OCI-M2 (cell line): ENCODE measurements around the gene SERPINF2.
"Not testable (repeated sequence)": the region's sequence is repeated elsewhere in the genome, so short reads cannot be mapped to it uniquely, and the experiment has no call there.

Source experiments
- DNase-seq: peaks from one replicate; lab custom pipeline; 2025; ENCODE audit not compliant: unreplicated experiment; lab: John Stamatoyannopoulos, UW

SERPINF2 gene

DNA sequence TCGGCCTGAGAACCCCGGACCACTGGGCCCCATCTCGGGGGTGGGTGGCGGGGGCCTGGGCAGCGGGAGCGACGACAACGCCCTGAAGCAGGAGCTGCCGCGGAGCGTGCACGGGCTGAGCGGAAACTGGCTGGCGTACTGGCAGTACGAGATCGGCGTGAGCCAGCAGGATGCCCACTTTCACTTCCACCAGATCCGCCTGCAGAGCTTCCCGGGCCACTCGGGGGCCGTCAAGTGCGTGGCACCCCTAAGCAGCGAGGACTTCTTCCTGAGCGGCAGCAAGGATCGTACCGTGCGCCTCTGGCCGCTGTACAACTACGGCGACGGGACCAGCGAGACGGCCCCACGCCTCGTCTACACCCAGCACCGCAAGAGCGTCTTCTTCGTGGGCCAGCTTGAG, 8.9 kb upstream of the SERPINF2 start:
- DNase-seq: no peak

DNA sequence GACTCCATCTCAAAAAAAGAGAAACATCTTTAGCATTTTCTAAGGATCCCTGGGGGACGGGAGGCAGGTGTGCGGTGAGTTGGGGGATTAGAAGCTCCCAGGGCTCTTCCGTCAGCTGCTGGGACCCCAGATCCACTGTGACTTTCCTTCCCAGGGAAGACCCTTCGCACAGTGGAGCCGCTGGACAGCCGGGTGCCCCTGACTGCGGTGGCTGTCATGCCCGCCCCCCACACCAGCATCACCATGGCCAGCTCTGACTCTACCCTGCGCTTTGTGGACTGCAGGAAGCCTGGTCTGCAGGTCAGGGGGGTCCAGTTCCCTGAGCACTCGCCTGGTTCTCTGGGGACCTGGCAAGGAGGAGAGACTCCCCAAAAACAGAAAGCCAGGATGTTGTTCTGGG, 7.3 kb upstream of the SERPINF2 start:
- no peak for DNase-seq

DNA sequence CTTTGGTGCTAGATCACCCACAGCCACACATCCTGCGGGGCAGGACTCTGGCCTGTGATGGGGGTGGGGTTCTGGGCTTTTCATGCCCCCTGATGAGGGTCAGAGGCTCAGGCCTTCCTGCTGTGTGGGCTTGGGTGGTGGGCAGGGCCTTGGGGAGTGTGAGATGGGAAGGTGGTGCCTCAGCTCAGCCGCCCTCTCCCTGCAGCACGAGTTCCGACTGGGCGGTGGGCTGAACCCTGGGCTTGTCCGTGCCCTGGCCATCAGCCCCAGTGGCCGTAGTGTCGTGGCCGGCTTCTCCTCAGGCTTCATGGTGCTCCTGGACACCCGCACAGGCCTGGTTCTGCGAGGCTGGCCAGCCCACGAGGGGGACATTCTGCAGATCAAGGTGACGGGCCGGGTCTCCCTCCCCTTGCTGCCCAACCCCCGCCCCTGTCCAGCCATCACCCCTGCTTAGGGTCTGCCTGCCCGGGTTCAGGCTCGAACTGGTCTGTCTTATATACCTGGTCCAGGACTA, 6.8 kb upstream of the SERPINF2 start:
- DNase-seq: no peak

DNA sequence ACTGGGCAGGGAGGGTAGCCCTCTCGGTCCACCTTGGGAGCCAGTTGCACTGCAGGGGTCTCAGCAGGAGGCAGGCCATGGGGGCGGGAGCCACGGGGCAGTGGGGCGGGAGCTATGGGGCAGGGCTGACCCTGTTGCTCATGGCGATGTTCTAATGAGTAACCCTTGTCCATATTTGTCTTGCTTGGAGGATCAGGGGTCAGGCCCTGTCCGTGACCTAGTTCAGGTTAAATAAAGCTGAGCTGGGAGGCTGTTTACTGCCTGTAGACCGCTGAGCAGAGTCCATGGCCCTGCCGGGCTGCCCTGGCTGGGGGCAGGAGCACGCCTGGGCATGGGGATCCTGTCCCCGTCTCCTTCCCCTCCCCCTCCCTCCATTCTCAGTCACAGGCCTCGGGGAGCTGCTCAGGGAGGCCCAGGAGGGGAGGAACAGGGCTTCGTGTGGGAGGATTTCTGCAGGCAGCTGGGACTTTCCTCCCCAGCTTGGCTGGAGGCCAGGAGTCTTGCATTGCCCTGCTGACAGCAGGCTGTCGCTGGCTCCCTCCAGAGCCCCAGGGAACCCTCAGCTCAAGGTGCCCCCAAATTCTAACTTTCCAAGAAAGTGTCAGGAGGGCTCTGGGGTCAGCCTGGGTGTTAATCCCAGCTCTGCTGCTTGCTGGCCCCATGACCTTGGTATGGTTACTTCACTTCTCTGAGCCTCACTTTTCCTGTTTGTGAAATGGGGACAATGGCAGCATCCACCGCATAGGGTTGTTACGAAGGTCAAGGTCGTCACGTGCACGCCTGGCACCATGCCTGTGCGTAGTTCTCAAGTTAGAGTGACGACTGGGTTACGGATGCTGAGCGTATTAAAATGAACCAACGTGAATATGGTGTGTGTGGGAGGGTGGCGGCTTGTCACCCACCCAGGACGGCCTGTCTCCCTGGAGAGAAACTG, 6.1 kb upstream of the SERPINF2 start:
- no peak for DNase-seq

DNA sequence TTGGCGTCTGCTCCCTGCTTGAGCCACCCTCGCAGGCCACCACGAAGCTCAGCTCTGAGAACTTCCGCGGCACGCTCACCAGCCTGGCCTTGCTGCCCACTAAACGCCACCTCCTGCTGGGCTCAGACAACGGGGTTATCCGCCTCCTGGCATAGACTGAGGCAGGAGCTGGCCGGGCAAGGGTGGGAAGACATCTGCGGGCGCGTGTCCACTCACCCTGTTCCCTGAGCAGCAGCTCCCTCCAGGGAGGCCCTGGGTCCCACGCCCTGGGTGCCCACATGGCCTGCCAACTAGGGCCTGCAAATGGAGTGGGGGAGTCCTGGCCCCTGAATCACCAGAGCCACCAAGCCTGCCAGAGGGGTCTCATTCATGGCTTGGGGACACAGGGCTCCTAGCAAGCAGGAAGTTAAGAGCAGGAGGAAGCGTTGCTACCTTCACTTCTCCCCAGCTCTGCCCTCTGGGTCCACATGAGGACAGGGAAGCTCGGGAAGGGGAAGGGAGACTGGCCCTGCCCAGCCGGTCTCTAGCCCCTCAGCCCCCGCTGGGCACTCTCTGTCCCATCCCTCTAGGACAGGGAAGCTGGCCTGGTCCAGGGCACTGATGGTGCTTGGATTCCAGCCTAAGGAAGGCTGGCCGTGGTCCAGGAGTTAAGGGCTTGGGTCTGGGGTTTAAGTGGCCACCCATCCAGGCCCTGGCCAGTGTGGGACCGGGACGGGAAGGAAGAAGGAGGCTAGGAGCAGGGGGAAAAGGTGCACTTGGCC, 5.0 kb upstream of the SERPINF2 start:
- DNase-seq: no peak

DNA sequence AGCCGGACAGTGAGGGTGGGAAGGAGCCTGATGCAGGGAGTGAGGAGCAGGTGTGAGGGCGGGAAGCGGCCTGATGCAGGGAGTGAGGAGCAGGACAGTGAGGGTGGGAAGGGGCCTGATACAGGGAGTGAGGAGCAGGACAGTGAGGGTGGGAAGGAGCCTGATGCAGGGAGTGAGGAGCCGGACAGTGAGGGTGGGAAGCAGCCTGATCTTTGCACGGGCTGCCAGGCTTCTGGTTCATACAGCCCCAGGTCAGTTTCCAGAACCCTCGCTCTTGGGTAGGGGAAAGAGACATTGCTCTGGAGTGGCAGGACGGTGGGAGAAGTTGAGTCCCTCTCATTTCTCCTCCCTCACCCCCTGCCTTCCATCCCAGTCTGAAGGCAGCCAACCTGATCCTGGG, 772 bp upstream of the SERPINF2 start:
- not testable (repeated sequence) for DNase-seq

DNA sequence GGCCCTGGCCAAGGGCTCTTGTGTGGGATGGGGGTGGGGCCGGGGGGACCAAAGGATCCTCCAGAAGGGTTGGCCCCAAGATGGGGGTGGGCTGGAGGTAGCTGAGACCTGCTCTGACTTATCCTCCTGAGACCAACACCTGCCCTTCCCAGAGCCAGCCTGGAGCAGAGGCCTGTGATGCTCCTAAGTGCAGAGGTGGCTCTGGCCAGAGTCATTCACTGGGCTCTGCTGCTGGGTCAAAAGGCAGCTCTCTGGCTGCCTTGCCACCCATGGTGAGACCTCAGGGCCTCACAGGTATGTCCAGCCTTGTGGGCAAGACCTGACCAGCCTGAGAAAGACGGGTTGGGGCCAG, 393 bp downstream of the SERPINF2 start:
- no peak for DNase-seq

DNA sequence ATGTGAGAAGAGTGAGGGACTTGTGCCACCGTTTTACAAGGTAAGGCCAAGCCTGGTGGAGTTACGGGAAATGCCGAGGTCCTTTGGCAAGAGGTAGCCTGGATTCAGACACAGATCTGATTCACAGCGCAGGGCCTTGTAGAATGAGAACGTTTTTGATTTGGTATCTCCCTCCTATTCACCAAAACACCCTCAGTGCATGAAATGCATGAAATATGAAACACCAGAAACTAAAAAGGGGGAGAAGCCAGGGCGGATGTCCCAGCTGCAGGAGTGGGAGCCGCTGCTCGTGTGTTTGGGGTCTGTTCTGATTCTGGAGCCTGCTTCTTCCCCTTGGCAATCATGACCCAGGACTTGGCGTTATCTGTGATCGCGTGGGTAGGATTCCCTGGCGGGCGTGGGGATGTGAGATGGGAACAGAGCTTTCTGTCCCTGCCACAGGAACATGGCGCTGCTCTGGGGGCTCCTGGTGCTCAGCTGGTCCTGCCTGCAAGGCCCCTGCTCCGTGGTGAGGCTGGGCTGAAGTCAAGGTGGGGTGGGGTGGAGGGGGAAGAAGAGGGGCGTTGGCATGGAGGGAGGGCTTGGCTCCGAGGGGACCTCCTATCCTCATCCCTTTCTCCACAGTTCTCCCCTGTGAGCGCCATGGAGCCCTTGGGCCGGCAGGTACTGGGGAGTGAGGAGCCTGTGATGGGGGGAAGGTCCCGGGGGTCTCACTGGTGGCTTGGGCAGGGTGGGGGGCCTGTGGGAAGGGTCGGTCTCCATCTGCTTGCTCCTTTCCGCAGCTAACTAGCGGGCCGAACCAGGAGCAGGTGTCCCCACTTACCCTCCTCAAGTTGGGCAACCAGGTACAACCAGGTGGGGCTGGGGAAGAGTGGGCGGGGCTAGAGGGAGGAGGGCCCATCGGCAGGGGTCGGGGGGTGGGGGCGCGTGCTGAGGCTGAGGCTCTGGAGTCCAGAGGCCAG, 2.2 kb downstream of the SERPINF2 start:
- DNase-seq: no peak

DNA sequence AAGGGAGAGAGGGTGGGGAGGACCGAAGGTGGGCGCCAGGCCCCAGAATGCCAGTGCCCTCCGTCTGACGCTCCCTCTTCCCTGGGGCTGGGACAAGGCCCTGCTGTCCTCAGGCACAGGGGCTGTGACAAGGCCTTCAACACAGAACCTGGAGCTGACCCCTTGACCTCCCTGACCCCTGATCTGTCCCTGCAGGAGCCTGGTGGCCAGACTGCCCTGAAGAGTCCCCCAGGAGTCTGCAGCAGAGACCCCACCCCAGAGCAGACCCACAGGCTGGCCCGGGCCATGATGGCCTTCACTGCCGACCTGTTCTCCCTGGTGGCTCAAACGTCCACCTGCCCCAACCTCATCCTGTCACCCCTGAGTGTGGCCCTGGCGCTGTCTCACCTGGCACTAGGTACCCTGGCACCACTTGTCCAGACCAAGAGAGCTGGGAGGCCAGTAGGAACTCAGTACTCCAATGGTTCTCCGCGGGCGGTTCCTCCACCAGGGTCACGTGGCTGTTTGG, 2.9 kb downstream of the SERPINF2 start:
- no peak for DNase-seq

DNA sequence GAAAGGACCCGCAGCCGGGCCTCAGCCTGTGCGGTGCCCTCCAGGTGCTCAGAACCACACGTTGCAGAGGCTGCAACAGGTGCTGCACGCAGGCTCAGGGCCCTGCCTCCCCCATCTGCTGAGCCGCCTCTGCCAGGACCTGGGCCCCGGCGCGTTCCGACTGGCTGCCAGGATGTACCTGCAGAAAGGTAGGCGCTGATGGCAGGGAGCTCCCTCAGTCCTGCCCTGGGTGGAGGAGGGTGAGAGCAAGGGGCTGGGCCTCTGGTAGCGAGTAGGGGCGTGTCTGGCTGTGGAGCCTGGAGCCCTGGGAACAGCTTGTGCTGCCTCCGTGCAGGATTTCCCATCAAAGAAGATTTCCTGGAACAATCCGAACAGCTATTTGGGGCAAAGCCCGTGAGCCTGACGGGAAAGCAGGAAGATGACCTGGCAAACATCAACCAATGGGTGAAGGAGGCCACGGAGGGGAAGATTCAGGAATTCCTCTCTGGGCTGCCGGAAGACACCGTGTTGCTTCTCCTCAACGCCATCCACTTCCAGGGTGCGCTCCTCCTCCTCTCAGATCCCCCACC, 4.4 kb downstream of the SERPINF2 start:
- DNase-seq: no peak

DNA sequence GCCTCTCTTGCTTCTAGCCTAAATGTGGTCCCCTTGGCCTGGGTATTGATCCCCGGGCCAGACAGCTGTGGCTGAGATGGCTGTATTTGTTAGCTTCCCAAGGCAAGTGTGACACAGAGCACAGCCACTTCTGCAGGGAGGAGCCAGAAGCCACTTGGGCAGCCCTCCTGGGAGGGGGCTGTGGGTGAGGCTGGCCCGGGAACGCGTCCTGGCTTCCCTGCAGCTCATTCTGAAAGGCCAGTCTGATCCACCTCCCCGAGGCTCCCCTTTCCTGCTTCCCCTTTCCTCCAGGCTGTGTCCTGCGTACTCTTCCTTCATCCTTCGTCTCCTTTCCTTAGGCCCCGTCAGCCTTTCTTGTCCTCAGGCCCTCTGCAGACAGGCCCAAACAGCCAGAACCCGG, 8.0 kb downstream of the SERPINF2 start:
- no peak for DNase-seq

DNA sequence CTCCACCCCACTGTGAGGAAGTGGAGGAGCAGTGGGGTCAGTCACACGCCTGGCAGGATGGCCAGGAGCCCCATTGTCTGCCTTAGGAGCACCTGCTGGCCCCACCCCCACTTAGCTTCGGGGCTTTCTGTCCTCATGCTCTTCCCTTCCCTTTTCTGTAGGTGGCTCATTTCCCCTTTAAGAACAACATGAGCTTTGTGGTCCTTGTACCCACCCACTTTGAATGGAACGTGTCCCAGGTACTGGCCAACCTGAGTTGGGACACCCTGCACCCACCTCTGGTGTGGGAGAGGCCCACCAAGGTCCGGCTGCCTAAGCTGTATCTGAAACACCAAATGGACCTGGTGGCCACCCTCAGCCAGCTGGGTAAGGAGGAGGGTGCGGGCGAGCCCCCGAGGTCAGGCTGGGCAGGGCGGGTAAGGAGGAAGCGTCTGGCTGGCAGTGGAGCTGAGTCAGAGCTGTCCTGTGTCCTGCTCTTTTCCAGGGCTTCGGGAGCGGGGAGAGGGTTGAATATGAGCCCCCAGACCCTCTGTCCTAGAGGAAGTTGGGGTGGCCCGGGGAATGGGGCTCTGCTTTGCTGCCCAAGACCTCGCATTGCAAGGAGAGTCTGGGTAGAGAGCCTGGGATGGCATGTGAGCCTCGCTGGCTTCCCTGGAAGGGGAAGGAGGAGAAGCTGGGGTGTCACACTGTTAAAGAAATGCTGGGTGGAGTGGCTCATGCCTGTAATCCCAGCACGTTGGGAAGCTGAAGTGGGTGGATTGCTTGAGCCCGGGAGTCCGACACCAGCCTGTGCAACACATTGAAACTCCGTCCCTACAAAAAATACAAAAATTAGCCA, 10.0 kb downstream of the SERPINF2 start:
- no peak for DNase-seq

DNA sequence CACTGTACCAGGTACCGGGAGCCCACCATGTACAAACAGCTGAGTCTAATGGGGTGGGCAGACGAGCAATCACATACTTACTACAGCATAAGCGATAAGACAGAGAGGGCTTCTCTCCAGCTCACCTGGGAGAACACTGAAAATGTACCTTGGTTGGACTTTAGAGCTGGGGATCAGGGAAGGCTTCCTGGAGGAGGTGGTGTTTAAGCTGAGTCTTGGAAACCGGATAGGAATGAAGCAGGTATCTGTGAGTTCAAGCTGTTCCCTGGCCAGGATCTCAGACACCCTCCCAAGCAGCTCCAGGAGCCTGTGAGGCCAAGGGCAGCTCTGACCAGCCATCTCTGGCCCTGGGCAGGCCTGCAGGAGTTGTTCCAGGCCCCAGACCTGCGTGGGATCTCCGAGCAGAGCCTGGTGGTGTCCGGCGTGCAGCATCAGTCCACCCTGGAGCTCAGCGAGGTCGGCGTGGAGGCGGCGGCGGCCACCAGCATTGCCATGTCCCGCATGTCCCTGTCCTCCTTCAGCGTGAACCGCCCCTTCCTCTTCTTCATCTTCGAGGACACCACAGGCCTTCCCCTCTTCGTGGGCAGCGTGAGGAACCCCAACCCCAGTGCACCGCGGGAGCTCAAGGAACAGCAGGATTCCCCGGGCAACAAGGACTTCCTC, 11.2 kb downstream of the SERPINF2 start:
- DNase-seq: no peak

DNA sequence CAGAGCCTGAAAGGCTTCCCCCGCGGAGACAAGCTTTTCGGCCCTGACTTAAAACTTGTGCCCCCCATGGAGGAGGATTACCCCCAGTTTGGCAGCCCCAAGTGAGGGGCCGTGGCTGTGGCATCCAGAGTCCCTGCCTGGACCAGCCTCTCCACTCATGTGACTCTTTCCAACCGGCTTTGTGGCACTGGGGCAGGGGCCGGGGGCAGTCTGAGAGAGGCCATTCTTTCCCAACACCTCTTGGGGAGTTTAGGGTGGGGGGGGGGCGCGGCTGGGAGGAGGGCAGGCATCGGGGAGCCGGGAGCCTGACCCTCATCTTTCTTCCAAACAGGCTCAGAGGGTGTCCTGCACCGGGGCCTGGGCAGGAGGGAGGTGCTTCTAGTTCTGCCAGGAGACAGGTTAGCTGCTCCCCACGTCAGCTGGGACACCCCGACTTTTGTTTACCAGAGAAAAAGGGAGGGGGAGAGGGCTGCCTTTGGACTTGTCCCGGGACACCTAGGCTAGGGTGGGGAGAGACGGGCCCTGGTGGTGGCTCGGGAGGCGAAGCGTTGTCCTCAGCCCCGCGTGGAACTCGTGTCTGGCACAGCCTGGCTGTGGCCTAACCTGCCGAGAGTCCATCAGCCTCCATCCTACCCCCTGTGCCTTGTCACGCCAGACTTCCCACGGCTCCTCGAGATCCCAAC, 11.9 kb downstream of the SERPINF2 start:
- DNase-seq: no peak

DNA sequence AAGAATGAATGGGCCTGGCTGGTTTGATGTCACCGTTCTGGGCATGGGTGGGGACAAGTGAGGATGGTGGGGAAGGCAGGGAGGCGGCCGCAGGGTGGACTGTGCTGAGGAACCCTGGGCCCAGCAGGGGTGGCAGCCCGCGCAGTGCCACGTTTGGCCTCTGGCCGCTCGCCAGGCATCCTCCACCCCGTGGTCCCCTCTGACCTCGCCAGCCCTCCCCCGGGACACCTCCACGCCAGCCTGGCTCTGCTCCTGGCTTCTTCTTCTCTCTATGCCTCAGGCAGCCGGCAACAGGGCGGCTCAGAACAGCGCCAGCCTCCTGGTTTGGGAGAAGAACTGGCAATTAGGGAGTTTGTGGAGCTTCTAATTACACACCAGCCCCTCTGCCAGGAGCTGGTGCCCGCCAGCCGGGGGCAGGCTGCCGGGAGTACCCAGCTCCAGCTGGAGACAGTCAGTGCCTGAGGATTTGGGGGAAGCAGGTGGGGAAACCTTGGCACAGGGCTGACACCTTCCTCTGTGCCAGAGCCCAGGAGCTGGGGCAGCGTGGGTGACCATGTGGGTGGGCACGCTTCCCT, 12.7 kb downstream of the SERPINF2 start:
- no peak for DNase-seq

DNA sequence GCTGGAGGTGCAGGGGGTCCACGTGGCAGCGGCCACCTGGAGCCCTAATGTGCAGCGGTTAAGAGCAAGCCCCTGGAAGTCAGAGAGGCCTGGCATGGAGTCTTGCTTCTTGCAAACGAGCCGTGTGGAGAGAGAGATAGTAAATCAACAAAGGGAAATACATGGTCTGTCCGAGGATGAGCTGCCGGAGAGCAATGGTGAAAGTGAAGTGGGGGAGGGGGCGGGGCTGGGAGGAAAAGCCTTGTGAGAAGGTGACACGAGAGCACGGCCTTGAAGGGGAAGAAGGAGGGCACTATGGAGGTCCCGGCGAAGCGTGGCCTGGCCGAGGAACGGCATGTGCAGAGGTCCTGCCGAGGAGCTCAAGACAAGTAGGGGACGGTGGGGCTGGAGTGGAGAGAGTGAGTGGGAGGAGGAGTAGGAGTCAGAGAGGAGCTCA, 13.2 kb downstream of the SERPINF2 start:
- no peak for DNase-seq

DNA sequence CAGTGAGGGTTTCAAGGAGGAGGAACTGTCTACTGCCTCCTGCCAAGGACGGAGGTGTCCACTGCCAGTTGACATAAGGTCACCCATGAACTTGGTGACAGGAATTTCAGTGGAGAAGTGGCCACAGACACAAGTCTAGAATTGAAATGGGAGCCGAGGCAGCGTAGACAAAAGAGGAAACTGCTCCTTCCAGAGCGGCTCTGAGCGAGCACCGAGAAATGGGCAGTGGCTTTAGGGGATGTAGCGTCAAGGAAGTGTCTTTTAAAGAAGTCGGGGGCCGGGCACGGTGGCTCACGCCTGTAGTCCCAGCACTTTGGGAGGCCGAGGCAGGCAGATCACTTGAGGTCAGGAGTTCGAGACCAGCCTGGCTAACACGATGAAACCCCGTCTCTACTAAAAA, 16.1 kb downstream of the SERPINF2 start:
- no peak for DNase-seq

DNA sequence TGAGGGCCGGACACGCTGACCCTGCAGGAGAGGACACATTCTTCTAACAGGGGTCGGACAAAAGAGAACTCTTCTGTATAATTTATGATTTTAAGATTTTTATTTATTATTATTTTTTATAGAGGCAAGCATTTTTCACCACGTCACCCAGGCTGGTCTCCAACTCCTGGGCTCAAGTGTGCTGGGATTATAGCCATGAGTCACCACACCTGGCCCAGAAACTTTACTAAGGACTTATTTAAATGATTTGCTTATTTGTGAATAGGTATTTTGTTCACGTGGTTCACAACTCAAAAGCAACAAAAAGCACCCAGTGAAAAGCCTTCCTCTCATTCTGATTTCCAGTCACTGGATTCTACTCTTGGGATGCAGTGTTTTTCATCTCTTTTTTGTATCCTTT, 16.9 kb downstream of the SERPINF2 start:
- no peak for DNase-seq
